Measurements from ENCODE around the gene INTS6. TPM values are rescaled to one million over a fixed set of nuclear protein-coding genes. Genes with fewer than 3 reads are reported as not detected.

INTS6 gene, protein sequence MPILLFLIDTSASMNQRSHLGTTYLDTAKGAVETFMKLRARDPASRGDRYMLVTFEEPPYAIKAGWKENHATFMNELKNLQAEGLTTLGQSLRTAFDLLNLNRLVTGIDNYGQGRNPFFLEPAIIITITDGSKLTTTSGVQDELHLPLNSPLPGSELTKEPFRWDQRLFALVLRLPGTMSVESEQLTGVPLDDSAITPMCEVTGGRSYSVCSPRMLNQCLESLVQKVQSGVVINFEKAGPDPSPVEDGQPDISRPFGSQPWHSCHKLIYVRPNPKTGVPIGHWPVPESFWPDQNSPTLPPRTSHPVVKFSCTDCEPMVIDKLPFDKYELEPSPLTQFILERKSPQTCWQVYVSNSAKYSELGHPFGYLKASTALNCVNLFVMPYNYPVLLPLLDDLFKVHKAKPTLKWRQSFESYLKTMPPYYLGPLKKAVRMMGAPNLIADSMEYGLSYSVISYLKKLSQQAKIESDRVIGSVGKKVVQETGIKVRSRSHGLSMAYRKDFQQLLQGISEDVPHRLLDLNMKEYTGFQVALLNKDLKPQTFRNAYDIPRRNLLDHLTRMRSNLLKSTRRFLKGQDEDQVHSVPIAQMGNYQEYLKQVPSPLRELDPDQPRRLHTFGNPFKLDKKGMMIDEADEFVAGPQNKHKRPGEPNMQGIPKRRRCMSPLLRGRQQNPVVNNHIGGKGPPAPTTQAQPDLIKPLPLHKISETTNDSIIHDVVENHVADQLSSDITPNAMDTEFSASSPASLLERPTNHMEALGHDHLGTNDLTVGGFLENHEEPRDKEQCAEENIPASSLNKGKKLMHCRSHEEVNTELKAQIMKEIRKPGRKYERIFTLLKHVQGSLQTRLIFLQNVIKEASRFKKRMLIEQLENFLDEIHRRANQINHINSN
- 10 to 100 TPM in 2 of 3 donors, 1 to 10 TPM in 1; 9.6 to 19.8 (median 13.0) TPM for polyA plus RNA-seq

- WGBS, 3 donors, result 0% methylated on average over 62 to 69 of the region's 69 CpGs
- peak within 1 kb of the TSS; percentile 97 for H3K27ac ChIP-seq (ENCODE audit: low read depth, low read length)
Observed at GRCh38 chr13:51452361-51453206, at the start of gene INTS6. TSS of gene INTS6 (minus strand) at chr13:51453036. CDS start at chr13:51452525, 511 bp downstream.

- H3K27ac ChIP-seq (ENCODE audit: low read depth, low read length), result no peak overlapping the region
Observed at GRCh38 chr13:51502153-51502651, 49.4 kb upstream of the INTS6 start.

DNA sequence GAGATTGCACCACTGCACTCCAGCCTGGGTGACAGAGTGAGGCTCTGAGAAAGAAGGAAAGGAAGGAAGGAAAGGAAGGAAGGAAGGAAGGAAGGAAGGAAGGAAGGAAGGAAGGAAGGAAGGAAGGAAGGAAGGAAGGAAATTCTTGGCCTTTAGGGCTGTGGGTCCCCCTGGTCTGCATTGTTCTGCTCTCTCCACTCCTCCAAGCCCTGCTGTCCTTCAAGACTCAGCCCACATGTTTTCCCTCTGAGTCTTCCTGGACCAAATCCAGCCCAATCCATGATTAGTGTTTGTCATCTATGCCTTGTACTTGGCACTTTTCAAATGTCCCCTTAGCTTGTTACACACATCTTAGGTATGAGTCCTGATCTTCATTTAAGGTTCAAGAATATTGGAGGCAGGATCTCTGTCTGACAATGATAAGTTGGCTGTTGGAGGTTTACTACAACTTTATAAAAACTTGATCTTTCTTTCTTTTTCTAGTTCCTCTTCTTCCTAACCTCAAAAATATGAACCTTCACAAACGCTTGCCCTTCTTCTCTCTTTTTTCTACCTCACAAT lies 48.8 kb upstream of the INTS6 start:
- 44 to 92% (median 45%) methylated on average over 1 of the region's 1 CpG for WGBS, 3 donors
- no peak overlapping the region for H3K27ac ChIP-seq (ENCODE audit: low read depth, low read length)

GRCh38 chr13:51501096-51501495 lies 48.3 kb upstream of the INTS6 start:
- H3K27ac ChIP-seq (ENCODE audit: low read depth, low read length), result no peak overlapping the region
- WGBS, 3 donors, result 71 to 87% (median 82%) methylated on average over 4 of the region's 4 CpGs

DNA sequence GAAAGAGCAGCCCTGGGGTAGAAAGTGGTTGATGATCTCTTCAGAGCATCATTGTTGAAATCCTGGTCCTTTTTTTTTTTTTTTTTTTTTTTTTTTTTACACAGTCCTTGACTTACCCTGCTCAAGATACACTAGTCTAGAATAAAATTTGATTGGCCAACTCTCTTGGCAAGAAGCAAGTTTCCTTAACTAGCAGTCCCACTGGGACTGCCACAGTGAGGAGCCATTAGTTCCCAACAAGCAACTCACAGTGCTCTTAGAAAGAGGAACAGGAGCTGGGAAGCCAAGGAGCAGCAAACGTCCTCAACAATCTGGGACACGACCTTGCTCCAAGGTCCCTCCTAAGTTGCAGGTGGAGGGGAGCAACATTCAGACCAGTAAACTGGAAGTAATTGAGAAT lies 47.9 kb upstream of the INTS6 start:
- WGBS, 3 donors, result 22 to 38% (median 26%) methylated on average over 2 of the region's 2 CpGs
- no peak overlapping the region for H3K27ac ChIP-seq (ENCODE audit: low read depth, low read length)

DNA sequence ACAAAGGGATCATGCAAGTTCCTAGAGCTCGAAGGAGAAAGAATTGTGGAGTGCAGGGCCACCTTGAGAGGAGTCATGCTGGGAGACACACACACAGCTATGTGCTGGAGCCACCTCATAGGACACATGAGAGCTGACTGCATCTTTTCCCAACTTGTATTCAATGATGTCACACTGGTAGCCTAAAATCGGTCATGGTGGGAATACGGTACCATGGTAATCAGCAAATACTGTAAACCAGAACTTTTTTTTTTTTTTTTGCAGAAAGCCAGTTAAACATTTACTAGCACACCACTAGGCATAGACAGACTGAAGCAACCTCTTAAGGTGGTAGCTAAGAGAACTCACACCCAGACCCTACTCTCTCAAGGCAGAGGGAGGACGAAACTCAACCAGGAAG lies 47.0 kb upstream of the INTS6 start:
- 70 to 96% (median 91%) methylated on average over 4 of the region's 4 CpGs for WGBS, 3 donors
- H3K27ac ChIP-seq (ENCODE audit: low read depth, low read length), result no peak overlapping the region

GRCh38 chr13:51495316-51495715 lies 42.5 kb upstream of the INTS6 start:
- no peak overlapping the region for H3K27ac ChIP-seq (ENCODE audit: low read depth, low read length)
- WGBS, 3 donors, result 42 to 73% (median 60%) methylated on average over 1 of the region's 1 CpG

- H3K27ac ChIP-seq (ENCODE audit: low read depth, low read length), result no peak overlapping the region
Observed at GRCh38 chr13:51494156-51494555, 41.3 kb upstream of the INTS6 start.

DNA sequence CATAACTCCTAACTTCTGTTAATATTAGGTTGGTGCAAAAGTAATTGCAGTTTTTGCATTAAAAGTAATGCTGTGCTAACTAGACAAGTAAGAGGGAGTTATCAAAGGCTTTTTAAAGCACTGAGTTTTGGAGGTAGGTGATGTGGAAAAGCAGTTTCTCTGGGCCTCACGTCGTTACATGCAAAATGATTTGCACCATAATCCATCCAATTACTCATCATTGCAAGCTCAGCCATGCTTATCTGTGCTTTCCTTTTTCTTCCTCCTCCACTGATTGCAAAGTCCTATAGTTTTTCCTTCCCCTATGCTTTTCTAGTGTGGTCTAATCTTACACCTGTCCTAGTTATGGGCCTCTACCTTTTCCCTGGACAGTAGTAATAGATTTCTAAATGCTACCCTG lies 35.4 kb upstream of the INTS6 start:
- H3K27ac ChIP-seq (ENCODE audit: low read depth, low read length), result no peak overlapping the region
- 90 to 93% (median 91%) methylated on average over 2 of the region's 2 CpGs for WGBS, 3 donors

DNA sequence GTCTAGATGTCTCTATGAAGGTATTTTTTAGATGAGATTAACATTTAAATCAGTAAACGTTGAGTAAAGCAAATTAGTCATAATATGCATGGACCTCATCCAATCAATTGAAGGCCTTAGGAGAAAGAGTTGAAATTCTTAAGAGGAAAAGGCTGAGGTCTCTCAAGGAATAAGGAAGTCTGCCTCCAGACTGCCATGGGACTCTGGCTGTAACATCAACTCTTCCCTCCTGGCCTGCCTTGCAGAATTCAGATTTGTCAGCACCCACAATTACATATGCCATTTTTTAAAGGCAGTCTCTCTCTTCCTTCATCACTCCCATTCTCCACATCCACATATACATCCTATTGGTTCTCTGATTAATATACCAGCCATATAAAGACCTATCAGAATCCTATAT lies 28.8 kb upstream of the INTS6 start:
- no peak overlapping the region for H3K27ac ChIP-seq (ENCODE audit: low read depth, low read length)
- WGBS, 3 donors, result 46 to 76% (median 64%) methylated on average over 1 of the region's 1 CpG

DNA sequence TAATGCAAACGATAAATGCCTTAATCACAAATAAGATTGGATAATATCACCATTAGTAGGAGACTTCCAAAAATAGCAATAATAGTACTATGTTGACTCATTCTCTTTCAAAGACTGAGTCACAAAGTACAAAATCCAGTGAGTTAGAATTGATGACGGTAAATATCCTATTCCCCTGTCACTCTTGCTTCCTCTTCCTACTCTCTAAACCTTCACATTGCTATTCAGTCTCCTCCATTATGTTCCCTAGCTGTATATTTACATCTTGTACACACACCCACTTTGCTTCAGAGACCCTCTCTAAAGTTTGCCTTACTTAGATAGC lies 26.3 kb upstream of the INTS6 start:
- no peak overlapping the region for H3K27ac ChIP-seq (ENCODE audit: low read depth, low read length)
- 40 to 68% (median 62%) methylated on average over 2 of the region's 2 CpGs for WGBS, 3 donors

DNA sequence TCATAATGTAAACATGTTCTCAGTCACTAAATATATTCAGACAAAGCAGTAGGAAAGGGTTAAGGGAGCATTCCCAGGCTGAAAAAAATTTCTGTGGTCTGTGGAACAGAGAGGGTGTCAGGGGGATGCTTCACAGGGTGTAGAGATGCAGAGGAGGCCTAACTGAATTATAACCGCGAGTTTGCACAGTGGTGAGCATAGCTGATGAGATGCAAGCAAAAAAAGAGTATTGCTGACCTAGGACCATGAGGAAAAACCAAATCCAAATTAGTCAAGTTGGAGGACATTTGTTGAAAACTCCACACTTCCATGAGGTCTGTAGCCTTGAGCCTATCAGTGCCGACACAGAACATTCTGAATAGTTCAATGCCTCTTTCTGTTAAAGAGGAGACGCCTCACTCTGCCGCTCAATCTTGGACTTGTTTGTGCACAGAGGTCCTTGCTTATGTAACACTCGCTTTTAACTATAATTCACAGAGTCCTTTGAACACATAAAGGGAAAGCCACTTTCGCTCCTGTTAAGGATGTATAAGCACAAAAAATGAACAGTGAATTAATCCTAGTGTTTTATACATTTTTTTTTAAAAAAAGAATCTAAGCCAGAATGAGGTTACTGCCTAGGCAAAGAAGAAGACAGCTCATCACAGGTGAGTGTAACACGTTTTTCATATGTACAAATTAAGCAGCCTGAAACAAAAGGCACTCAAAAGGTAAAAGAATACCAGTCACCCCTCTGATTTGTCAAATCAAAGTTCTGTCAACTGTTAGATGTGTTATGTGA lies 25.8 kb upstream of the INTS6 start:
- 35 to 92% (median 87%) methylated on average over 8 of the region's 8 CpGs for whole genome bisulfite sequencing, 3 donors
- no peak overlapping the region for H3K27ac ChIP-seq (ENCODE audit: low read depth, low read length)

GRCh38 chr13:51477653-51478324 lies 25.0 kb upstream of the INTS6 start:
- H3K27ac ChIP-seq (ENCODE audit: low read depth, low read length), result no peak overlapping the region
- WGBS, 3 donors, result 26 to 84% (median 79%) methylated on average over 2 of the region's 2 CpGs

- WGBS, 3 donors, result 35 to 90% (median 88%) methylated on average over 3 of the region's 3 CpGs
- H3K27ac ChIP-seq (ENCODE audit: low read depth, low read length), result no peak overlapping the region
Observed at GRCh38 chr13:51477149-51477548, 24.3 kb upstream of the INTS6 start.

DNA sequence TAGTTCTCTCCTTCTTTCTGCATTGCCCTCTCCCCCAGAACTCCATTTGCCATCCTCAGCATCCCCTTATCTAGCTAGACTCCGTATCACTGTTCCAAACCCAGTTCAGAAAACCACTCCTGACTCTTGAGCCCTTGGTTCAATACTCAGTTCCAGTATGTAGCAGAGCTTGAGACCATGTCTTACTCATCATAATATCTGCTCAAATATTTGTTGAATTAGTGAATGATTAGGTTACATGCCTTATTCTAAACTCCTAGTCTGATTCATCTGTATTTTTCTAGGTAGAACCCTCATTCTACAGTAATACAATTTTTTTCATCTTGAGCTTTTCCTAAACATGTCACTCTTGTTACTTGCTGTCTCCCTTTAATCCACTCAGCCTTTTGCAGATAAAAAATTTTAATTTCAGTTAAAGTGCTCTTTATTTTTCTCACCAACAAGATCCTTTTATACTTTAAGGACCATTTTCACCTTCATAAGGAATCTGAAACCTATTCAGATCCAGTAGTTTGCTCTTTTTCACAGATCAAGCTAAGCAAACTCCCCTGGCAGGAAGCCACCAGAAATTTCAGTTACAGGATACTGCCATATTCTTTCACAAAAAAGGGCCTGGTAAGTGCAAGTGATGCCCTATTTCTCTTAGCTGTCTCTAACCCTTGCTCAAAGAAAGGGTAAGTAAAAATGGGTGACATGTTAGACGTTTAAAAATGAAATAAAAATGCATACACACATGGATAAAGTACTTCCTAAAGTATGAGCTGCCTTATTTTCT lies 23.1 kb upstream of the INTS6 start:
- WGBS, 3 donors, result 45 to 67% (median 55%) methylated on average over 2 of the region's 2 CpGs
- H3K27ac ChIP-seq (ENCODE audit: low read depth, low read length), result no peak overlapping the region

GRCh38 chr13:51469790-51470189 lies 17.0 kb upstream of the INTS6 start:
- no peak overlapping the region for H3K27ac ChIP-seq (ENCODE audit: low read depth, low read length)
- WGBS, 3 donors, result 90 to 97% (median 92%) methylated on average over 2 of the region's 2 CpGs

Data from adipose tissue (tissue), 3 donors.